ENCODE results near the gene F11R. TPM values are rescaled to one million over a fixed set of nuclear protein-coding genes. Genes with fewer than 3 reads are reported as not detected.
"Not testable (repeated sequence)": the region's sequence is repeated elsewhere in the genome, so short reads cannot be mapped to it uniquely, and the experiment has no call there.

Gene F11R
- polyA plus RNA-seq, 10 donors: 8.2 to 24.1 (median 16.4) TPM

- DNase-seq: peak; percentile 21 to 77 (median 53)
Observed at GRCh38 chr1:161013488-161014230, 7.3 kb downstream of the F11R start.

DNA sequence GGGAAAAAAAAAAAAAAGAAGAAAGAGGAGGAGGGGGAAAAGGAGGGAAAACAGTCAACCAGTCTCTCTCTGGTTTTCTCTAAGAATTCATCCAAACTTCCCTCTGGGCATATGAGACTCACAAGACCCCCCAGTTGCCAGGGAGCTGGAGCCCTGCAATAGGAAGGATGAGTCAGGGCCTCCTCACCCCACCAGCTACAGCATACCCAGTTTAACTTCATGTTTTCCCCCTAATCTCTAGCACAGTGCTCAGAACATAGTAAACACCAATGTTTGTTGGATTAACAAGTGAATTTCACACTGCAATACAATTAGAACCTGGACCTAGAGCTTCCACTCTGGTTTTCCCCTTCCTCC is 7.8 kb downstream of the F11R start:
- no peak for DNase-seq

DNA sequence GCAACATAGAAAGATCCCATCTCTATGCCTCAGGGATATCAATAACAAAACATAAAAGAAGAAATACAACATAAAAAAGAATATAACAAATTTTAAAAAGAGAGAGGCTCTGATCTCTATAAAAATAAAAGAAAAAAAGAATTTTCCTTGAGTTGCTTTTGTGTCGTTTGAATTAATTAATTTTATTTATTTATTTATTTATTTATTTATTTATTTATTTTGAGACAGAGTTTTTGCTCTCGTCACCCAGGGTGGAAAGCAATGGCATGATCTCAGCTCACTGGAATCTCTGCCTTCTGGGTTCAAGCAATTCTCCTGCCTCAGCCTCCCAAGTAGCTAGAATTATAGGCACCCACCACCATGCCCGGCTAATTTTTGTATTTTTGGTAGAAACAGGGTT is 8.5 kb downstream of the F11R start:
- DNase-seq: no peak

GRCh38 chr1:161009602-161010211 is 11.2 kb downstream of the F11R start:
- no peak for DNase-seq

GRCh38 chr1:161008869-161009510 is 12.0 kb downstream of the F11R start:
- DNase-seq: no peak

GRCh38 chr1:161007369-161007768 is 13.6 kb downstream of the F11R start:
- DNase-seq: no peak

DNA sequence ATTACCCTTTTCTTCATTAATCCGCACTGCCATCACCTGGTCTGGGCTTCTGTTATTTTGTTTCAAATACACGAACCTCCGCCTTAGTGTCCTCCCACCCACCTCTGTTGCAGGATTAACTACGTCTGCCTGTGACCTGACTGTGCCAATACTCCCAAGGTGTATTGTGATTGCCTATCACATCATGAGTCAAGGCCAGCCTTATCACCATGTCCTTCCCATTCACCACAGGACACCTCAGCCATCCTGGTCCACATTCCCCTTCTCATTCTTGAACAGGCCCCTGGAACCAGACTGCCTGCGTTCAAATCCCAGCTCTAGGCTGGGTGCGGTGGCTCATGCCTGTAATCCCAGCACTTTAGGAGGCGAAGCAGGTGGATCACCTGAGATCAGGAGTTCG is 14.4 kb downstream of the F11R start:
- no peak for DNase-seq

DNA sequence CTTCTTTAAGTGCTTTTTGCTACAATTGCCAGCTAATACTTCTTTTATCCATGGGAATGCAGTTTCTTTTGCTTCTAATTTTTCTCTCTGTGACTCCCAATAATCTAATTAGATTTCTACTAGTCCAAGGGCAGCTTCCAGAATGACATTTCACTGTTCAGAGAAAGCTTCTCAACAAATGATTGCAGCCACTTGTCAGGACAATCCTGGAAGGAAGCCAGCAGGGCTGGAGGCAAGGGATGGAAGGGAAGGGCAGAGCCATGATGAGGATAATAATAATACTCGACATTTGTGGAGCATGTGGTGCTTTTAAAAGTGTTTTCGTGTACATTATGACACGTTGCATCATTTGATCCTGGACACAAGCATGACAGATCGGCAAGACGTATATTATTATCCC is 19.4 kb downstream of the F11R start:
- no peak for DNase-seq

DNA sequence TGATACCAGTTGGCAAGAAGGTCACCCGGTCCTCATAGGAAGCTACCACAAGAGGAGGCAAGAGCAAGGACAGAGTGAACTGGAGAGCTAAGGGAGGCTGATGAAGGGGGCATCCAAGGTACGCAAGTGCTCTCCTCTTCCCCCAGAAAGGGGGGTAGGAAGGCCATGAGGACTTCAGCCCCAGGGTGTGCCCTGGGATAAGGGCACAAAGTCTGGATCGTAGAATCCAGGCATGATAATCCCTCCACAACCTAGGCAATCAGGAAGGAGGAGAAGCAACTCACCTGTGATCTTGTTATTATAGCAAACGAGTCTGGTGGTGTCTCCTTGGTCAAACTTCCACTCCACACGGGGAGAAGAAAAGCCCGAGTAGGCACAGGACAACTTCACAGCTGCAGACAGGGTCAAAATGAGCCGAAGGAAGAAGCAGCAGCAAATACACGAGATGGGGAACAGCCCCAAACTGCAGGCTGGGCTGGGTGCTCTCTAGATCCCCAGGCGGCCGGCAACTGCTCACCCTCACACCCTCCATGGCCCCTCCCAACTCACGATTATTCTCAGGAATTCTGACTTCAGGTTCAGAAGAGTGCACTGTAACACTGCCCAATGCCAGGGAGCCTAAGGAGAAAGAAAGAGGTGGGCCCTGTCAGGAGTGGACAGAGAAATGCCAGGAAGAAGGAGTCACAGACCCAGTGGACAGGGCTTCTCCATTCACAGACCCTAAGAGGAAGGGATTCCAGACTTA is 20.0 kb downstream of the F11R start:
- no peak for DNase-seq

- DNase-seq: no peak
Observed at GRCh38 chr1:160999376-160999775, 21.6 kb downstream of the F11R start.

GRCh38 chr1:160997323-160998038 is 23.5 kb downstream of the F11R start:
- peak in 1 of 3 donors; percentile 53 for DNase-seq

- DNase-seq: no peak
Observed at GRCh38 chr1:160996178-160996577, 24.8 kb downstream of the F11R start.

DNA sequence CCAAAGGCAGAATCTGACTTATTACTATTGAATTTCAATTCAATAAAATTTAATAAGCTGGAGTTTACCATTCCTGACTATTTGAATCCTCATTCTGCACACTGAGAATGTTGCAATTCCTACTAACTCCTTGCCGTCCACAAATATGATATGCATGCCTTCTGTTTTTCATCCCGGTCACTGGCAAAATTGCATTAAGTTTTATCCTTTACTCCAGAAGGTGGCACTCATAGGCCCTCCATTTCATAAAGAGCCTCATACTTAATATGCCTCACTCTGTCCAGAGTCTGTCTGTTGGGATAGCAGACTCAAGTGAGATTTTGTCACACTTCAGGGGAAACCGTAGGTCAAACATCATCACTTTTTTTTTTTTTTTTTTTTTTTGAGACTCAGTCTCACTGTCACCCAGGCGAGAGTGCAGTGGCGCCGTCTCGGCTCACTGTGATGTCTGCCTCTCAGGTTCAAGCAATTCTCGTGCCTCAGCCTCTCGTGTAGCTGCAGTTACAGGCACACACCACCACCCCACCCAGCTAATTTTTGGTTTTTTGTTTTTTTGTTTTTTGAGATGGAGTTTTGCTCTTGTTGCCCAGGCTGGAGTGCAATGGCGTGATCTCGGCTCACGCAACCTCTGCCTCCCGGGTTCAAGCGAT is 27.3 kb downstream of the F11R start:
- peak; percentile 37 to 60 (median 38) for DNase-seq

GRCh38 chr1:160992036-160992435 is 28.9 kb downstream of the F11R start:
- not testable (repeated sequence) for DNase-seq

DNA sequence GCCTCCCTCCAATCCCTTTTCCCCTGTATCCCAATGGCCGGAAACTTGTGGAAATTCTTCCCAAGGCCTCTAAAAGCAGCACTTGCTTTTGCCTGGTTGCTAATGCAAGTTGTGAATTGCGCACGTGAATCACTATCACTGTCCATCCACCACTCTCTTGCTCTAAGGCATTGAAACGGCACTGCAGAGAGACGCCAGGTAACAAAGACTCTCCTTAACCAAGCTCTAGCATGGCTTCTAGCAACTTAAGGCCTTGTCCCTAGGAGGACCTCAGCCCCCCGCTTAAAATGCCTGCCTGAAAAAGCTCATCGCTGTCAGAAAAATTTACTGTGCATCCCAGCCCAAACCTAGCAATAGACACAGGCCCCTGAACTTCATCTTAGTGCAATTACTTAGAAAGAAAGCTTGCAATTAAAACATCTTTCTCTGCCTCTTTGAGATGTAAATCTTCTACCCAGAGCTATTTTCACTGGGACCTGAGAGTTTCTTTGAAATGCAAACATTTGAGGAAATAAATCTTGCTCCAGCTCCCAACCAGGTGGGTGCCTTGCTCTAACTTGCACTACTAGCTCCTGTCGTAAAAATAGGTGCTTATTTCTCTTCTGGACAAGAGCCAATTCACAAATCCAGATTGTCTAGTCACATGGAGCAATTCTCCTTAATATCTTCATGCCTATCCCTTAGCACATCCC is 33.4 kb downstream of the F11R start:
- no peak for DNase-seq

GRCh38 chr1:160985723-160986122 is 35.2 kb downstream of the F11R start:
- no peak for DNase-seq

DNA sequence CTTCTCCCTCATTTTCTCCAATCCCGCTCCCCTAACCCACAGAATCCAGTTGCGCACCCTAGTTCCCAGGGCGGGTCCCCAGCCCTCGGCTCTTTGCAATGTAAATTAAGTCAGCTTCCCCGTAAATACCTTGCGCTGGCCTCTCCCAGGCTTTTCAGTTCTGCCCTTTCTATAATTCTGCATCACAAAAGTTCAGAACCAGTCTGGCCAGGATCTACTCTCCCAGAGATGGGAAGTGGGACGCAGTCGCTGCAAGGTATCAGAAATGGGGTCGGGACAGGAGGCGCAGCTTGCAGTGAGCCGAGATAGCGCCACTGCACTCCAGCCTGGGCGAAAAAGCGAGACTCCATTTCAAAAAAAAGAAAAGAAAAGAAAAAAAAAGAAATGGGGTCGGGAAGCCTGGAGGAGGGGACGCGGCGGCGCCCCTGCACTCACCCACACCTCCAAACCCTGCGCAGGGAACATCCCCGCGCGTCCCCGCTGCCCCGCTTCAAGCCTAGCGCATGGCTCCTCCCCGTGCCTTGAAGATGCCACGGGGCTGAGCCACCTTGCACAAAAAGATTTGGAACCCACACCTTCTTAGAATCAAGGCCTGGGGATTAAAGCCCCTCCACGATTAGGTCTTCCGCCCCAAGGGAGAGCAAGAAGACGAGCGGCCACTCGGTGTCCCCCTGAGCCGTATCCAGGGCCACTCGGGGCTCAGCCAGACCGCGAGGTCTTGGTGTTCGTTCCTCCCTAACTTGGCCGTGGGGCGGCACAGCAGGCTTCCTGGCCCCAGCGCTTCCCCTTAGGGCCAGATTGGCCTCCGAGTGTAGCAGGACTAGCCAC is 39.2 kb downstream of the F11R start:
- DNase-seq: peak in 1 of 3 donors; percentile 7

- DNase-seq: no peak
Observed at GRCh38 chr1:160979286-160979685, 41.7 kb downstream of the F11R start.

GRCh38 chr1:160978510-160978927 is 42.4 kb downstream of the F11R start:
- no peak for DNase-seq

- DNase-seq: no peak
Observed at GRCh38 chr1:160975026-160975425, 45.9 kb downstream of the F11R start.

Data from muscle of back (tissue), 11 donors.